Measurements from ENCODE around the gene TOP3B. TPM values are rescaled to one million over a fixed set of nuclear protein-coding genes. Genes with fewer than 3 reads are reported as not detected.

Gene TOP3B
- total and polyA plus RNA-seq, 2 experiments from 2014 or later = 35.7 to 77.7 TPM

DNA sequence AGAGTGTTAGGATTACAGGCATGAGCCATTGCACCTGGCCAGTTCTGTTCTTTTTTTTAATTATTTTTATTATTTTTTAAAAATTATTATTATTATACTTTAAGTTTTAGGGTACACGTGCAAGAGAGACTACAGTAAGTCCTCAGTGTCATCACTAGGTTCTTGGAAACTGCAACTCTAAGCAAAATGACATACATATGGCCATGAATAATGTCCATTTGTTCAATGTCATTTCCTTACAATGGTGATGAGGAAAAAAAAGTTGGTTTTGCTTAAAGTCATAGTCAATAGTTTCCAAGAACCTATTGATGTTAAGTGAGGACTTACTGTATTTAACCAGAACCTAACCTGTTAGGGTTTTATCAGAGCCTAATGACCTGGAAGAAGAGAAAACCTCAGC lies 29.4 kb upstream of the TOP3B start:
- no peaks in the 10 kb centered on the region for H3K9me2 ChIP-seq (ENCODE audit: insufficient read depth)
- Mint-ChIP-seq H3K4me3 (no peak overlapping the region), H3K27me3 (ENCODE audit: insufficient read depth, low read depth, poor library complexity) (peaks cover 61% of the 10 kb centered on the region), H3K36me3 (ENCODE audit: low read depth) (no peaks in the 10 kb centered on the region), H3K4me1 (peaks cover 7% of the 10 kb centered on the region; the same call in 2 of the 3 replicates), H3K27ac (no peak overlapping the region), H3K9me3 (peaks cover 5% of the 10 kb centered on the region; the same call in 2 of the 3 replicates)
- no peak overlapping the region for H3K27ac ChIP-seq (ENCODE audit: low read depth)
- H3K4me2 ChIP-seq = no peak overlapping the region
- H2AFZ ChIP-seq = no peak overlapping the region
- no peaks in the 10 kb centered on the region for H3K36me3 ChIP-seq (ENCODE audit: insufficient read depth)
- H3K4me1 ChIP-seq (ENCODE audit: insufficient read depth) = 0 out of 2 replicates have a peak, but pooled peaks cover 6% of the 10 kb centered on the region
- no peaks in the 10 kb centered on the region for H3F3A ChIP-seq (replicated peaks; ENCODE audit: low read depth)
- peaks cover 100% of the 10 kb centered on the region for H3K27me3 ChIP-seq (ENCODE audit: insufficient read depth)
- no peaks in the 10 kb centered on the region for H4K20me1 ChIP-seq (replicated peaks; ENCODE audit: insufficient read depth)
- no peaks in the 10 kb centered on the region for H3K79me2 ChIP-seq (replicated peaks; ENCODE audit: insufficient read depth)
- TF ChIP-seq, protein P1, sequence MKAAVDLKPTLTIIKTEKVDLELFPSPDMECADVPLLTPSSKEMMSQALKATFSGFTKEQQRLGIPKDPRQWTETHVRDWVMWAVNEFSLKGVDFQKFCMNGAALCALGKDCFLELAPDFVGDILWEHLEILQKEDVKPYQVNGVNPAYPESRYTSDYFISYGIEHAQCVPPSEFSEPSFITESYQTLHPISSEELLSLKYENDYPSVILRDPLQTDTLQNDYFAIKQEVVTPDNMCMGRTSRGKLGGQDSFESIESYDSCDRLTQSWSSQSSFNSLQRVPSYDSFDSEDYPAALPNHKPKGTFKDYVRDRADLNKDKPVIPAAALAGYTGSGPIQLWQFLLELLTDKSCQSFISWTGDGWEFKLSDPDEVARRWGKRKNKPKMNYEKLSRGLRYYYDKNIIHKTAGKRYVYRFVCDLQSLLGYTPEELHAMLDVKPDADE (IDR thresholded peaks at IDR 0.05) = no peak
- TF ChIP-seq EZH2phosphoT487 (IDR thresholded peaks at IDR 0.05; ENCODE audit: unreplicated experiment) (no peak), POLR2AphosphoS5 (IDR thresholded peaks at IDR 0.05; ENCODE audit: low read depth) (no peak), ZNF331 (CRISPR knock-in tag; IDR thresholded peaks at IDR 0.05; ENCODE audit: low read depth) (no peak), ZNF114 (CRISPR knock-in tag; IDR thresholded peaks at IDR 0.05) (no peak), STAT1 (IDR thresholded peaks at IDR 0.05; ENCODE audit: unreplicated experiment) (no peak), REST (IDR thresholded peaks at IDR 0.05; ENCODE audit: unreplicated experiment) (no peak), CREB1 (CRISPR knock-in tag; IDR thresholded peaks at IDR 0.05; ENCODE audit: low read depth) (no peak), EZH2 (IDR thresholded peaks at IDR 0.05; ENCODE audit: low read depth, unreplicated experiment) (no peak), JUNB (IDR thresholded peaks at IDR 0.05; ENCODE audit: unreplicated experiment) (no peak), ZNF462 (CRISPR knock-in tag; IDR thresholded peaks at IDR 0.05) (no peak), NANOG (IDR thresholded peaks at IDR 0.05; ENCODE audit: borderline replicate concordance) (no peak), CTCF (conservative IDR thresholded peaks at IDR 0.05; ENCODE audit: low read depth in 2 of 2) (no peak)
- DNase-seq (ENCODE audit: low spot score) = no peak
- no peak for ATAC-seq
- H3K4me3 ChIP-seq = no peak overlapping the region

Measured in GM23338 (cell line).